Stimulated activated CD8-positive, alpha-beta memory T cell treated with anti-CD3 and anti-CD28 coated beads, Interleukin-12 subunit alpha, Interleukin-12 subunit beta, amount 100 ng/mL, for 24 hours (primary cell): ENCODE measurements around the gene OPTN.
"Not testable (repeated sequence)": the region's sequence is repeated elsewhere in the genome, so short reads cannot be mapped to it uniquely, and the experiment has no call there.

ENCODE experiments used
- DNase-seq: peaks from one replicate; pipeline ENCODE4 v3.0.0-alpha.2; 2020; ENCODE audit errors: extremely low read depth

The OPTN gene

DNA sequence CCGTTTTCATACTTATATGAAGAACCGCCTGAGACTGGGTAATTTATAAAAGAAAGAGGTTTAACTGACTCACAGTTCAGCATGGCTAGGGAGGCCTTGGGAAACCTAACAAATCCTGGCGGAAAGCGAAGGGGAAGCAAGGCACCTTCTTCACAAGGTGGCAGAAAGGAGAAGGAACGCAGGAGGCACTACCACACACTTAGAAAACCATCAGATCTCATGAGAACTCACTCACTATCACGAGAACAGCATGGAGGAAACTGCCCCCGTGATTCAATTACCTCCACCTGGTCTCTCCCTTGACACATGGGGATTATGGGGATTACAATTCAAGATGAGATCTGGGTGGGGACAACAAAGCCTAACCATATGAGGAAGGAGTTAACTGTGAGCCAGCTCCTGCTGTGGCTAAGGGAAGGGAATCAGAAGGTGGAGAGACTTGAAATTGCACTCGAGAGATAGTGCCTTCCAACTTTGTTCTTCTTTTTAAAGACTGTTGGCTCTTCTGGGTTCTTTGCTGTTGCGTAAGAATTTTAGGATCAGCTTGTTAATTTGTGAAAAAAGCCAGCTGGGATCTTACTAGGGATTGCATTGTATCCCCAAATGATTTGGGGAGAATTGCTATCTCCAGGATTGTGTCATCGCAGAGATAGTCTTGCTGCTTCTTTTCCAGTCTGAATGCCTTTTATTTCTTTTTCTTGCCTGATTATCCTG lies 21.0 kb downstream of the OPTN start:
- no peak for DNase-seq

DNA sequence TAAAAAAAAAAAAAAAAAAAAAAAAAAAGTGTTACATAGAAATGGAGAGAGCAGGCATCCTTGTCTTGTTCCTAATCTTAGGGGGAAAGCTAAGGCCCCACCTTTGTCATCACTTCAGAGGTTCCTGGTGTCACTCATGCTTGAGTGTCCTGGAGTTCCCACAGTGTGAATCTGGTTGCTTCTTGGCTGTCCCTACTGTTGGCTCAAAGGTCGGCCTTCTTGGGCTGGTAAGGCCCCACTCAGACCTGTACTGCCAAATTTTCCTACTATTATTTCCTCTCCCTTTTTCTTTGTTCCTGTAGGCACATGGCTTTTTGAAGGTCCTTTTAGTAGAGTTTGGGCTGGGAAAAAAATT lies 21.5 kb downstream of the OPTN start:
- DNase-seq: no peak

DNA sequence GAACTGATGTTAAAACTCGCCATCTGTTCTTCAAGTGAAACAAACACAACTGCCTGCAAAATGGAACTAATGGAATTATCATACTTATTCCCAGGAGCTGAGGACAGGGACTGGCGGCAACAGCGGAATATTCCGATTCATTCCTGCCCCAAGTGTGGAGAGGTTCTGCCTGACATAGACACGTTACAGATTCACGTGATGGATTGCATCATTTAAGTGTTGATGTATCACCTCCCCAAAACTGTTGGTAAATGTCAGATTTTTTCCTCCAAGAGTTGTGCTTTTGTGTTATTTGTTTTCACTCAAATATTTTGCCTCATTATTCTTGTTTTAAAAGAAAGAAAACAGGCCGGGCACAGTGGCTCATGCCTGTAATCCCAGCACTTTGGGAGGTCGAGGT lies 36.7 kb downstream of the OPTN start:
- DNase-seq: no peak

DNA sequence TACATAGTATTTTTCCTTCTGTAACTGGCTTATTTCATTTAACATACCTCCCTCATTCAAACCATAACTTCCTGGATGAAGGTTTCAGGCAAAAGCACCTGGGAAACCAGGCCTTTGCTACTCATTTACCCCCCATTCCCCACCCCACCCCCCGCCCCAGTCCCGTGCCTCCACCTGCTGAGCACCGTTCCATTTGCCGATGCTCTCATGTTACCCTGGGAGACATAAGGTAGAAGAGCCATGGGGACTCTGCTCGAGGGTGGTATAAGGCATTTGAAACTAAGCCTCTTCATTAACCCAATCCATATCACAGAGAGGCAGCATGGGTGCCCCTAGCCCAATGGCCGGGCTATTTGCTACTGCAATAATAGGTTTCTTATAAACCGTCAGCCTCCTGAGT lies 39.2 kb downstream of the OPTN start:
- no peak for DNase-seq

DNA sequence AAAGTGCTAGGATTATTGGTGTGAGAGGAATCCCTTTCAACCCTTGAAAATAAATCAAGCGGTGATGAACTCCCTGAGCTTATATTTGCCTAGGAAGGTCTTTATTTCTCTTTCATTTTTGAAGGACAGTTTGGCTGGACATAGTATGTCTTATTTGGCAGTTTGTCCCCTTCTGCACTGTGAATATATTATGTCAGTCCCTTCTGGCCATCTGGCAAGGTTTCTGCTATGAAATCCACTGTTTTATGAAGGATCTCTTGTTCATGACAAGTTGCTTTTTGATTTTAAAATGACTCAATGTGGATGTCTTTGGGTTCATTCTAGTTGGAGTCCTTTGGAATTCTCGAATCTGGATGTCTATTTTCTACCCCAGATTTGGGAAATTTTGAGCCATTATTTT lies 39.7 kb downstream of the OPTN start:
- no peak for DNase-seq

DNA sequence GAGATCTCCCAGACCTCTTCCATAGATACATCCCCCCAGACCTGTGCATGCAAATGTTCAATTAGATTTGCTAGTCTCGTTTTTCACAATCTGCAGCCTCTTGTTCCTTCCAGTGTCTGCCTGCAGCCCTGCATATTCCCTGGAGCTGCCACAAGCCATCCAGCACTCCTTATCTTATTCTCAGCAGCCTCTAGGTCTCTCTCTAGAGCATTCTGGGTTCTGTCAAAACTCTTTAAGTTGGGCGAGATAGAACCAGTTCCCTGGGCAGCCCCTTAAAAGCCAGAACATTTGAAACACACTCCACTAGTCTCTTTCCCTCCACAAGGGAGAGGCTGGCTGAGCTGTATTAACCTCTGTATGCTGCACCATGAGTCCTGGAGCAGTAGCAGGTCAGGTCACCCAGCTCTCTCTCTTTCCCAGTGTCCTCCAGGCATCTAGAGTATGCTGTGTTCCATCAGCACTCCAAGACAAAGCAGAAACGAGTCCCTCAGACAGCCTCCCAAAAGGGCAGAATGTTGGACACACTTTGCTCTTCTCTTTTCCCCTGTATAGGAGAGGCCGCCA lies 40.7 kb downstream of the OPTN start:
- DNase-seq: no peak

DNA sequence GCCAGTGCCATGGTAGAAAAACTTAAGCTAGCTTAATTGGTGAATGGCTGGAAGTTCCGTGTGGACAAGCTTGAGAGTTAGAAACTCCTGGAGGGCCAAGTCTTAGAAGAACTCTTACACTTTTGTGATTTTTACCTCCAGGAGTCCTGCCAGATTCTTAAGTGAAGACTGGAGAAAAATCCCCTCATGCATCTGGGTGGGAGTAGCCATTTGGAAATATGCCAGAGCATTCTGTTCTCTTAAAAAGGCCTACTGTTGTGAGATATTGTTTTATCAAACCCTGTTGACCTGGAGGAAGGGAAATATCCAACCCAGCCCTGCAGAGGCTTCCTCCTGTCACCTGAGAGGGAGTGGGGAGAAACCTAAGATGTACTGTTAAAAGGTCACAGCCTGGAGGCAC lies 43.8 kb downstream of the OPTN start:
- DNase-seq: no peak

DNA sequence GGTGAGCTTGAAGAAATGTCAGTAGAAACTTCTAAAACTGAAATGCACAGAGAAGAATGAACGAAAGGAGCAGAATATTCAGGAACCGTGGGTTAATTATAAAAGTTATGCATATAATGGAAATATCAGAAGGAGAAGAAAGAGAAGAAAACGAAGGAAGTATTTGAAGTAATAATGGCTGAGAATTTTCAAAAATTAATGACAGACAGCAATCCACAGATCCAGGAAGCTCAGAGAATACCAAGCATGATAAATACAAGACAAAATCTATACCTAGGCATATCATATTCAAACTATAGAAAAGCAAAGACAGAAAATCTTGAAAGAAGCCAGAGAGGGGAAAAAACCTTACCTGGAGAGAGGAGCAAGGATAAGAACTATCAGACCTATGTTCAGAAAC lies 44.9 kb downstream of the OPTN start:
- no peak for DNase-seq

DNA sequence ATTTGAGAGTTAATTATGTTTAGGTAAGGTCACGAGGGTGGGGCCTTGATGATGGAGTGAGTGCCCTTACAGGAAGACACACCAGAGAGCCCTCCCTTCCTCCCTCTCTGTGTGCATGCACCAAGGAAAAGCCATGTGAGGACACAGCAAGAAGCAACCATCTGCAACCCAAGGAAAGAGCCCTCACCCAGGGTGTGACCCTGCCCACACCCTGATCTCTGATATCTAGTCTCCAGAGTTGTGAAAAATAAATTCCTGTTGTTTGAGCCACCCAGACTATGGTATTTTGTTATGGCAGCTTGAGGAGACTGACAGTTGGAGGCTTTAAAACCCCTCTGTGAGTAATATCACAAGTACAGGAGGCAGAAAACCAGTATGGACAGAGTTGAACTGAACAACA lies 46.4 kb downstream of the OPTN start:
- DNase-seq: no peak

DNA sequence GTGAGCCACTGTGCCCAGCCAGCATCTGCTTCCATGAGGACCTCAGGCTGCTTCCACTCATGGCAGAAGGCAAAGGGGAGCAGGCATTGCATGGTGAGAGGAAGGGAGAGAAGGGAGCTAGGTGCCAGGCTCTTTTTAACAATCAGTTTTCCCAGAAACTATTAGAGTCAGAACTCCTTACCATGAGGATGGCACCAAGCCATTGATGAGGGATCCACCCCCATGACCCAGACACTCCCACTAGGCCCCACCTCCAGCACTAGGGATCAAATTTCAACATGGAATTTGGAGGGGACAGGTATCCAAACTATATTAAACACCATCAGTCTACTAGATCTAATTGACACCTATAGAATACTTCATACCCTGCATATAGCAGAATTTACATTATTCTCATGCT lies 47.2 kb downstream of the OPTN start:
- no peak for DNase-seq

DNA sequence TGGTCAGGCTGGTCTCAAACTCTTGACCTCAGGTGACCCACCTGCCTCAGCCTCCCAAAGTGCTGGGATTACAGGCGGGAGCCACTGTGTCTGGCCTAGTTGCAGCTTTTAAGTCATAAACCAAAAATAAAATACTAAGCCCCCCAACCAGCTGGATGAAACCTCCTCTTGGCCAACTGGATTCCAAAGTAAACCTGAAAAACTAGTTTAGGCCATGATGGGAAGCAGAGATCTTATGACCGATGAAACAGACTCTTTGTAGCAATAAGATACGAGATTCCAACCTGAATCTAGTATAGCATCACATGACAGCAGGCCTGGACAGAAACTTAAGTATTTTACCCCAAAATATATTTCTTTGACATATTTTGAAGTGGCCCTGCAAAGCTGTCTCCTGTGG lies 52.3 kb downstream of the OPTN start:
- DNase-seq: no peak

DNA sequence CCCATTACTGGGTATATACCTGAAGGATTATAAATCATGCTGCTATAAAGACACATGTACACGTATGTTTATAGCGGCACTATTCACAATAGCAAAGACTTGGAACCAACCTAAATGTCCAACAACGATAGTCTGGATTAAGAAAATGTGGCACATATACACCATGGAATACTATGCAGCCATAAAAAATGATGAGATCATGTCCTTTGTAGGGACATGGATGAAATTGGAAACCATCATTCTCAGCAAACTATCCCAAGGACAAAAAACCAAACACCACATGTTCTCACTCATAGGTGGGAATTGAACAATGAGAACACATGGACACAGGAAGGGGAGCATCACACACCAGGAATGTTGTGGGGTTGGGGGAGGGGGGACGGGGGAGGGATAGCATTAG lies 55.9 kb downstream of the OPTN start:
- not testable (repeated sequence) for DNase-seq

DNA sequence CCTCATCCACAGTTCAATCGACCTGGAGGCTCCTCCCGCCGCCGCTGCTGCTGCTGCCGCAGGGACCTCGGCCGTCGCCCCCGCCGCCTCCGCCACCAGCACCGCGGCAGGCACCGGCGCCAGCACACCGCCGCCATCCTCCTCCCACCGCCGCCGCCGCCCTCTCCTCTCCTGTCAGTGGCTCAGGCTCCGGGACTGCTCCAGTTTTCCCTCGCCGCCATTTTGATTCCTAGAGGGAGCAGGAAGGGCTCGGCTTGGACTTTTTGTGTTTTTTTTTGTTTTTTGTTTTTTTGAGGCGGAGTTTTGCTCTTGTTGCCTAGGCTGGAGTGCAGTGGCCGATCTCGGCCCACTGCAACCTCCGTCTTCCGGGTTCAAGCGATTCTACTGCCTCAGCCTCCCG lies 58.4 kb downstream of the OPTN start:
- DNase-seq: no peak

DNA sequence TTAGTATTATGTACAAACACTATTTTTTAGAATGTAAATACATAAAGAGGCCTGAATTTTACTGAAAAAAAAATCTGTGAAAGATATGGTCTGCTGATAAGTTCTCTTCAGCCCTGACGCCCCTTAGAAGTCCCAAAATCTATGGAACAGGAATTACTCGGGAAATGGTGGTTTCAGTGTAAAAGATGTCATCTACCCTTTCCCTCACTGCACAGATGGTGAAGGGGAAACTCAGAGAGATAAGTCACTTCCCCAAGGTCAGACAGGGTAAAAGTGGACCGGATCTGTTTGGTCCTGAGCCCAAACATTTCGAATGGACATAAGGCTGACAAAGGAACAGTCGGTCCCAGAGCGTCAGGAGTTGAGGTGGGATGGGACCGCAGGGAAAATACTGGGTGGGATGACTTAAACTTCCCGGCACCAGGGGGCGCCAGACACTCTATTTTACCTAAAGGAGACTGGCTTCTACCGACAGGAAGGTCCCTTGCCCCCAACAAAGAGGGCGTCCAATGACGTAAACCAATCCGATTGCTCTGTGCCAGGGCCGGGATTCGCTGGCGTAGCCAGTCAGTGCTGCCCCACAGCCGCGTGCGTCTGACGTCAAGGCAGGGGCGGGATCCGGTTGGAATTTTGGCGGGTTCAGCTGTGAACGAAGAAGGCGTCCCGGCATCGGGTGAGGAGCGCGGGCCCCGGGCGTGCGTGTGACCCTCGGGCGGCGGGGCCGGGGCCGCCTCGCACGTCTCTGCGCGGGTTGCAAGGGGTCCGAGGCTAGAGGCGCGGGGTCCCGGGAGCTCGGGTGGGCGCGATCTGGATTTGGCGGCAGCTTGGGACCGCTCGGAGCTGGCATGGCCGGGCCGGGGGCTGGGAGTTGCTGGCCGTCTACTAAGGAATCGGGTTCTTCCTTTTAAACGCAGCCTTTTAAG lies 61.2 kb downstream of the OPTN start, which contains the start of gene MCM10:
Gene MCM10 (plus strand): TSS at position 625 of the 923 bp plus-strand sequence. CDS start 2,645 bp downstream, outside the sequence.
- peak; percentile 93 for DNase-seq

DNA sequence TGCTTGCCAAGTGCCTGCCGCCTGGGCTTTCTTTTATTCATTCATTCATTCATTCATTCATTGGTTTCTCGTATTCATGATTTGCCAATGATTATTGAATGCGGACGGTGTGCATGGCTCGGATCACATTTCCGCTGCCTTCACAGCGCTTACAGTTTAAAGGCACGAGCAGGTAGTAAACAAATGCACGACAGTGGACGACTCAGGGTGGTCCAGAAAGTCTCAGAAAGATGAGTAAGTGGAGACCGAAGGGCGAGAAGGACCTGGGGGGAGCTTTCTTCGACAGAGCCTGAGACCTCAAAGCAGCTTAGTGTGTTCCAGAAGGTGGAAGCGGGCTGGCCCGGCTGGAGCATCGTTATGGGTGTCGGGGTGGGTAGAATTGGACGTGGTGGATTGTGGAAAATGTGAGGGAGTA lies 61.9 kb downstream of the OPTN start:
- no peak for DNase-seq

DNA sequence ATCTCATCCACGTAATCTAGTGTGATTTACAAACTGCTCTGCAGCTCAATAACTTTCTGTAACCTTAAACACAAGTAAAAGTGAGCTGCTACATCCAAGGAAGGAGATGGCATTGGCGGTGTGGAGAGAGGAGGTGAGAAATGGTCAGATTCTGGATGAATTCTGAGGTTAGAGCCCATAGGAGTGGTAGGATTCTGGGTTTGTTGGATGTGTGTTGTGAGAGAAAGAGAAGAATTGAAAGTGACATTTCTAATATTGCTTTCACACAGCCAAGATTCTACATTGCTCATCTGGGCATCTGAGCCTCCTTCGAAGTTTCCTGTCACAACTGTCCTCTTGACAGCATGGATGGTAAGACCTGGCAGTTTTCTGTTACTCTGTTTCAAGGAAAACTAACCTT lies 63.9 kb downstream of the OPTN start:
- DNase-seq: no peak

DNA sequence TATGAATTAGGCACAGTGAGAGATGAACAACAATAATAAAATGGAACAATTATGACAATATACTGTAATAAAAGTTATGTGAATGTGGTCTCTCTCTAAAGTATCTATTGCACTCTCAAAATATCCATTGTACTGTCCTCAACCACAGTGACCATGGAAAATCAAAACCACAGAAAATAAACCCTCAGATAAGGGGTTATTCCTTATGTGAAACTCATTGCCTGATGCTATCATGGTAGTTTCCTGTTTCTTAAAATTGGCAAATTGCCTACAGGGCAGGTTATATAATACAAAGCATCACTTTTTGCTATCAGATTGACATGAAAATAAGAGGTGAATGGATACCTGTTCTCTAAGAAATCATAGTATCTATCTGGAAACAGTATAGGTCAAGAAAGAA lies 65.2 kb downstream of the OPTN start:
- no peak for DNase-seq

DNA sequence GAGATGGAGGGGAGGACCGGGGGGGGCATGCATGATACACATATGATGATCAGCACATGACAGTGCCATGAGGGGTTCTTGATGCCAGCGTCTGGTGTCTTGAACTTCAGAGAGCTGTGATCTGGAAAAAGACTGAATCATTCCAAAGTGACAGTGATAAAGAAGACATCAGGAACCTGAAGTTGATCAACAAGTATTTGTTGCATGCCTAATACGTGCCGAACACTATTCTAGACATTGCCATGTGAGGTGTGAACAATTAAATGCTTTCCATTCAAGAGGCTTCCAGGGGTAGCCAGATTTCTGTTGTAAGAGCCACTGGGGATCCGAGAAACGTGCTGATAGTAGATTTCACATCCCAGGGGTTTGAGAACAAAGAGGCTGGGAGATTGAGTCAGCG lies 67.6 kb downstream of the OPTN start:
- no peak for DNase-seq

DNA sequence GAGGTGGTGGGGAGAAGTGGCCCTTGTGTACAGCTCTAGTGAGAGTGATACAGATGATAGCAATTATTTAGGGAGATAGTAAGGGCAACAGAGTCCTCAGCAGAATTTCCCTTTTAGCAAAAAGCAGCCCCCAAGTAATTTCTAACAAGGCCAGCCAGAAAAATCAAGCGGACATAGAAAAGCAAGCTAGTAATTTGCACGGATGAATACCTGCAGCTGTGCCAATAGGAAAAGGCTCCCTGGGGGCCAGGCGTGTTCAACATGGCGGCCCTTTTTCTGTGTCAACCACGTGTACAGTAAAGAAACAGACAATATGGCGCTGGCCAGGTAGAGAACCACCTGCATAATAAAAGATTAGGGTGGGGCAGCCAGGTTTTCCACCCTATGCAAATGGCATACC lies 68.8 kb downstream of the OPTN start:
- no peak for DNase-seq

DNA sequence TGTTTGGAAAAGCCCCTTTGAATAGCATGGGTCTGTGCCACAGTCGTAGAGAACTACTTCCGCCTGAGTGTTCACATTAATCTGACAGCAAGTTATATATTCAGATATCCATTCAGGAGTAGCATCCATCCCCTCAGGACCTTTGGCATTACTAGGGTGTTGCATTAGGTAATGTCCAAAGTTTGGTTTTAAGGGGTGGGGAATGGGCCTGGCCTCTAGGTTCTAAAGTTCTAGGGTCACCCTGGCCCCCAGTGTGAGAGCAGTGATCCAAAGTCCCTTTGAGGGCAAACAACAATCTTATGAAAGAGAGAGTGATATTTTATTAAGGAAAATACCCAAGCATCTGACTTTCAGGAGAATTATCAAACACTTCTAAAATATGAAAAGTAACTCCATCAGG lies 73.7 kb downstream of the OPTN start:
- DNase-seq: no peak

DNA sequence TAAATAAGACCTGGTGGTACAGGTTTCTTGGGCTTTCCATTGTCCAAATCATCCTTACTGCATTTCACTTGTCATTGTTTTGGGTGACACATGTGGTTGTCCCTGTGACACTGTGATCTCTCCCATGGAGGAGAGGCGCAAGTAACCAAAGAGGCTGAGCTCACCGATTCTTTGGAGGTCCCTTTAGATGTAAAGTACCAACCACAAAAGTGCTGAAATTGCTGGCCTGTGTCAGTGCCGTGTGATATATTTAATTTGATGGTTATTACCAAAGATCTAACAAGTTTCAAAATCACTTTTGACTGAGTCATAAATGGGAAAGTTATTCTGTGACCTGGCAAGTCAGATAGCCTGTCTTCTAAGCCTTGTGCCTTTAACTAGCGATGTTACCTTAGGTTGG lies 80.8 kb downstream of the OPTN start:
- no peak for DNase-seq

DNA sequence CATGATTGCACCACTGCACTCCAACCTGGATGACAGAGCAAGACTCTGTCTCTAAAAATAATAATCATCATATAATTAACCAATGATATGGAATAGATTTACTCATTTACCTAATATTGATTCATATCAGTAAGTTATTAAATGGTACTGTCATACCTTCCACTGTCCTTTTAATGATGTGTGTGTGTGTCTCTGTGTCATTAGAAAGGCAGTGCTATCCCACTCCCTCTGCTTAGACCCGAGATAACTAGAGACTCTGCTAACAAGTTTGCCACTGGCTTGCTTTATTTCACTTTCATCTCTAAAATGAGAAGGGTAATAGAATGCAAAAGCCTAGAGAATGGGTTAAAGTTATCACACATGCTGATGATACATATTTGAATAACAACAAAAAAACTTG lies 82.5 kb downstream of the OPTN start:
- no peak for DNase-seq

DNA sequence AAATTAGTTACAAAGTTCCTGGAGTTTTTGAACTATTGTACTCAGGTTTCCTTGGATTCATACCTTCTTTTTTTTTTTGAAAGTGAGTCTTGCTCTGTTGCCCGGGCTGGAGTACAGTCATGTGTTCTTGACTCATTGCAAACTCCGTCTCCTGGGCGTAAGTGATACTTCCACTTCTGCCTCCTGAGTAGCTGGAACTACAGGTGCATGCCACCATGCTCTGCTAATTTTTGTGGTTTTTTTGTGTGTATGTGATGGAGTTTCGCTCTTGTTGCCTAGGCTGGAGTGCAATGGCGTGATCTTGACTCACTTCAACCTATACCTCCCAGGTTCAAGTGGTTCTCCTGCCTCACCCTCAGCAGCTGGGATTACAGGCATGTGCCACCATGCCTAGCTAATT lies 83.7 kb downstream of the OPTN start:
- no peak for DNase-seq
